Activated naive CD8-positive, alpha-beta T cell treated with anti-CD3 and anti-CD28 coated beads for 36 hours (primary cell): Measurements from ENCODE around the gene LRFN3. TPM values are rescaled to one million over a fixed set of nuclear protein-coding genes. Genes with fewer than 3 reads are reported as not detected.
A peak's percentile ranks its signal among the peaks of the same experiment; 100 is the strongest.
"Not testable (repeated sequence)": the region's sequence is repeated elsewhere in the genome, so short reads cannot be mapped to it uniquely, and the experiment has no call there.

ENCODE experiments used
- DNase-seq: peaks from one replicate; pipeline ENCODE4 v3.0.0; 2021
- H3K27ac Mint-ChIP-seq: one replicate; pipeline ENCODE4 v1.8.0; 2022; ENCODE audit warnings: mild to moderate bottlenecking, moderate library complexity, mixed read lengths
- H3K27me3 Mint-ChIP-seq: one replicate; pipeline ENCODE4 v1.8.0; 2022; ENCODE audit warnings: mild to moderate bottlenecking, mixed read lengths
- H3K36me3 Mint-ChIP-seq: one replicate; pipeline ENCODE4 v1.8.0; 2021; ENCODE audit warnings: mild to moderate bottlenecking, mixed read lengths
- H3K4me1 Mint-ChIP-seq: one replicate; pipeline ENCODE4 v1.8.0; 2021; ENCODE audit warnings: mixed read lengths
- H3K4me3 Mint-ChIP-seq: one replicate; pipeline ENCODE4 v1.8.0; 2022; ENCODE audit warnings: mild to moderate bottlenecking, moderate library complexity, mixed read lengths
- H3K9me3 Mint-ChIP-seq: one replicate; pipeline ENCODE4 v1.8.0; 2022; ENCODE audit warnings: mixed read lengths
- total RNA-seq, 2 experiments: library from RNA; stranded (reverse); gene quantifications; one replicate each; pipeline ENCODE4 v1.2.3, GENCODE V29; 2021

The LRFN3 gene
- total RNA-seq, 2 experiments from 2014 or later, result 5.8 to 7.1 TPM

DNA sequence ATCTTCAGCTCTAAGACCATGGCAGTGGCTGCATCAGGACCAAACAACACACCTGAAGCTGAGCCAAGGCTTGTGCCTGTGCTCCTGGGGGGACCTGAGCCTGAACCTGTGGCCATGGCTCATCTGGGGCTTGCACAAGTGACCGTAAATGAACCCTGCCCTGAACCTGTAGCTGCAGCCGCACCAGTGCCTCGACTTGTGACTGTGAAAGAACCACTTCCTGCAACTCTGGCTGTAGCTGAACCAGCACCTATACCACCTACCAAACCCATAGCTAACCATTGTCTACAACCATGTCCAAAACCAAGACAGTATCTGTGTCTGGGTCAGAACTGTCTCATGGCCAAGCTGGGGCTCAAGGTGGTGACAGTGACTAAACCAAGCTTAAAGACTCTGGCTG, 30.6 kb downstream of the LRFN3 start:
- Mint-ChIP-seq H3K36me3 (no peaks in the 10 kb centered on the region), H3K27ac (no peak overlapping the region), H3K4me3 (no peak overlapping the region), H3K9me3 (no peaks in the 10 kb centered on the region), H3K4me1 (peaks cover 2% of the 10 kb centered on the region), H3K27me3 (peaks cover 4% of the 10 kb centered on the region)
- DNase-seq, result no peak

DNA sequence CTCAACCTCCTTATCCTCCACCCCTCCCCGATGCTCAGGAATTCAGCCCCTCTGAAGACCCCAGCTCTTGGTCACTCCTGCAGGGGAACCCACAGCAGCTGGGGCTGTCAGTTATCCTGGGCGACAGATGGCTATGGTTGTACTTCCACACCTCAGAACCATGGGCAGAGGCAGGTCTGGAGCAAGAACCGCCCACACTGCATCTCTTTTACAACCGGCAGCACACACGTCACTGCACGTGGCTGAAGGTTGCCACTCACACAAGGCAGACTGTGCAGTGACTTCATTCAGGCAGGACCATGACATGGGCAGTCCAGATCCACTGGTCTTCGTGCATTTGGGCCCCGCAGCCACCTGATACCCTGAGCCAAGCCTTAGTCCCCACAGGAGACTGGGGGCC, 37.3 kb downstream of the LRFN3 start:
- Mint-ChIP-seq H3K36me3 (no peaks in the 10 kb centered on the region), H3K4me3 (no peak overlapping the region), H3K4me1 (peaks cover 2% of the 10 kb centered on the region), H3K9me3 (no peaks in the 10 kb centered on the region), H3K27ac (no peak overlapping the region), H3K27me3 (peaks cover 21% of the 10 kb centered on the region)
- DNase-seq, result no peak

DNA sequence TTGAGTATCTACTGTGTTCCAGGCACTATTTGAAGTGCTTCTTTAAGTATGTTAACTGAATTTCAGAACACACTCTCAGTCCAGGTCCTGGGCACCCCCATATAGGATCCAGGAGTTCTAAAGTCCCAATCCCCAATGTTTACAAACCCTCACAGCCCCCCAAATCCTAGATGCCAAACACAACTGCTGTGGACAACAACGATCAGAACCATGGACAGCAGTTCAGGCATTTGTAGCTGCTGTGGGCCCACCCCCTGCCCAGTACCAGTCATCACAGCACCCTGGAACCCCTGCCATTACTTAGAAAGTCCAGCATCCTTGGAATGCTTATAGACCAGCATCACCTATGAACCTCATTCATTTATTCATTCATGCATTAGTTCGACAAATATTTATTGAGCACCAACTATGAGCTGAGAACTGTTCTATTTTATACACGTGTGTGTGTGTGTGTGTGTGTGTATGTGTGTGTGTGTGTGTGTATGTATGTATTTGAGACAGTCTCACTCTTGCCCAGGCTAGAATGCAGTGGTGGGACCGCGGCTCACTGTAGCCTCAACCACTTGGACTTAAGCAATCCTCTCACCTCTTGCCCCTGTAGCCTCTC, 39.5 kb downstream of the LRFN3 start:
- no peak overlapping the region for H3K4me3 Mint-ChIP-seq

DNA sequence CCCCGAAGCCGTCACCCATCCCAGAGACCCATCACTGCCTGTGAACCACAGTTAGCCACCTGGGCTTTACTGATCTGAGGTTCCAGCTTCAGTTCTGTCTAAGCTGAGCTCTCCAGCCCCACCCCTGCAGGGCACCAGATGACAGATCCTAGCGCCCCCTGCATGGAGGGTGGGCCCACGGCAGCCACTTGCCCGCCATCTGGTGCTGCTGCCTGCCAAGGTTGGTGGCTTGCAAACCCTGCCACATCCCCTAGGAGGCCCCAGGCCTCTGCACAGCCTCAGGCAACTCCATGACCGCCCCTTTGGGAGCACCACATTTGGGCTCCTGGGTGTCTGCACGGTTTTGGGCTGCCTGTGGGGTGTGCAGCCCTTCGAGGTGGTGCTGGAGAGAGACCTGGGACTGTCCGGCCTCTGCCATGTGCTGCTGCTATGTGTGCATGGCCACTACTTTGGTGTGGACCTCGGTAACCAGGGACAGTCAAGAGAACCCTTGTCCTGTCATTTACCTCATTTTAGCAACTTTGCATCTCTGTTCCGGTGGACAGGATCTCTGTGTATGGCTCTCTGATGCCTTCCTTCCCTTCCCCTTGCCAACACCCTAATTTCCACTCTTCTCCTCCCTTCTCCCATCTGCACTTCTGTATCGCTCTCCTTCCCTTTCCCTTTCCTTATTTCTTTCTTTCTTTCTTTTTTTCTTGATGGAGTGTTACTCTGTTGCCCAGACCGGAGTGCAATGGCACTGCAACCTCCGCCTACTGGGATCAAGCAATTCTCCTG, 41.5 kb downstream of the LRFN3 start:
- peak; percentile 53 for DNase-seq
- no peak overlapping the region for H3K27ac Mint-ChIP-seq
- H3K36me3 Mint-ChIP-seq, result no peaks in the 10 kb centered on the region
- H3K27me3 Mint-ChIP-seq, result peaks cover 34% of the 10 kb centered on the region
- no peaks in the 10 kb centered on the region for H3K4me1 Mint-ChIP-seq
- no peaks in the 10 kb centered on the region for H3K9me3 Mint-ChIP-seq
- no peak overlapping the region for H3K4me3 Mint-ChIP-seq

More for the DNA sequence above, 39.5 kb downstream of the LRFN3 start:
- Mint-ChIP-seq H3K27me3 (peaks cover 30% of the 10 kb centered on the region), H3K27ac (no peak overlapping the region), H3K9me3 (no peaks in the 10 kb centered on the region), H3K36me3 (no peaks in the 10 kb centered on the region), H3K4me1 (no peaks in the 10 kb centered on the region)
- DNase-seq, result no peak

DNA sequence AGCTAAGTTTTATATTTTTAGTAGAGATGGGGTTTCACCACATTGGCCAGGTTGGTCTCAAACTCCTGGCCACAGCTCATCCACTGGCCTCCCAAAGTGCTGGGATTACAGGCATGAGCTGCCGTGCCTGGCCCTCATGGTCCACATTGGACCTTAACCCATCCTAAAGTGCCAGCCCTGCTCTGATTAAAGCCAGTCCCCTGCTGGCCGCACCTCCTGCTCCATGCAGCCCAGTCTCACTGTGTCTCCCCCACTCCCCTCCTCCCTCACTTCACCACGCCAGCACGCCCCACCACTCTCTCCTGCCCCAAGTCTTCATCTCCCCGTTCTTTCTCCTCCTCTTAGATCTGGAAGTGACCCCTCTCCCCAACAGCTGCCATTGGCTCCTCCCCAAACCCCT, 42.1 kb downstream of the LRFN3 start:
- Mint-ChIP-seq H3K36me3 (no peaks in the 10 kb centered on the region), H3K9me3 (no peaks in the 10 kb centered on the region), H3K27me3 (peaks cover 39% of the 10 kb centered on the region), H3K4me3 (no peak overlapping the region), H3K4me1 (no peaks in the 10 kb centered on the region), H3K27ac (no peak overlapping the region)
- no peak for DNase-seq

DNA sequence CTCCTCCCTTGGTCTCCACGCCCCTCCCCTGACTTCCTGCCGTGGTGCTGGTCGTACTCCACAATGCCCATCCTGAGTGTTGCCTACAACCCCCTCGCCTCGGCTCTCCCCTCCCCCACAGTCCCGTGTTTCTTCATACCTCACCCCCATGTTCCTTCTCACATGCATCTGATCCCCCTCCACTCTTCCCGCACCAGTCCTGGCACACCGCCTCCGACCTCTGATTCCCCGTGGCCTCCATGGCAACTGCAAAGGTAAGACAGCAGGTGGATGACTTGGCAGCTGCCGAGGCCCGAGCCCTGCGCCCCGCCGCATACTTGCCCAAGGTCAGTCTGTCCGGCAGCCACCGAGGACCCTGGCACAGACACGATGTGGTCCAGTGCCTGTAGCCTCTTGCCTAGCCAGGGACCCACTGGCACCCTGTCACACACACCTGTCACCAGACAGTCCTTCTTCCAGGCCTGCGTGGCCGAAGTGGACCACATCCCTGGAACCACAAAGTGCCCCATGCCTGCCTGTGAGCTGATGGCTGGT, 42.7 kb downstream of the LRFN3 start:
- Mint-ChIP-seq H3K9me3 (no peaks in the 10 kb centered on the region), H3K36me3 (no peaks in the 10 kb centered on the region), H3K4me1 (no peaks in the 10 kb centered on the region), H3K27ac (no peak overlapping the region), H3K4me3 (no peak overlapping the region), H3K27me3 (peaks cover 39% of the 10 kb centered on the region)
- DNase-seq, result no peak

DNA sequence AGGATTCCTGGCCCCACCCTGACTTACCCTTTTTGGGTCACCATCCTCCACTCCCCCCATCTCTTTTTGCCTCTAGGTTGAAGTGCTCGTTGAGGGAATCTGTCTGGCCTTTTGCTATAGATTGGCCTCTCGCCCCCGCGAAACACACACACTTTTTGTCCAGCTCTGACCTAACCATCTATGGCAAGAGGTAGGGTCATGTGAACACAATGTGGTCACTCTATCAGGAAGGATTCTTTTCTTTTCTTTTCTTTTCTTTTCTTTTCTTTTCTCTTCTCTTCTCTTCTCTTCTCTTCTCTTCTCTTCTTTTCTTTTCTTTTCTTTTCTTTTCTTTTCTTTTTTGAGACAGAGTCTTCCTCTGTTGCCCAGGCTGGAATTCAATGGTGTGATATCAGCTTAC, 44.8 kb downstream of the LRFN3 start:
- H3K27ac Mint-ChIP-seq, H3K4me3 Mint-ChIP-seq, DNase-seq, H3K9me3 Mint-ChIP-seq, H3K36me3 Mint-ChIP-seq, H3K4me1 Mint-ChIP-seq: not testable (repeated sequence)
- H3K27me3 Mint-ChIP-seq, result peaks cover 50% of the 10 kb centered on the region

DNA sequence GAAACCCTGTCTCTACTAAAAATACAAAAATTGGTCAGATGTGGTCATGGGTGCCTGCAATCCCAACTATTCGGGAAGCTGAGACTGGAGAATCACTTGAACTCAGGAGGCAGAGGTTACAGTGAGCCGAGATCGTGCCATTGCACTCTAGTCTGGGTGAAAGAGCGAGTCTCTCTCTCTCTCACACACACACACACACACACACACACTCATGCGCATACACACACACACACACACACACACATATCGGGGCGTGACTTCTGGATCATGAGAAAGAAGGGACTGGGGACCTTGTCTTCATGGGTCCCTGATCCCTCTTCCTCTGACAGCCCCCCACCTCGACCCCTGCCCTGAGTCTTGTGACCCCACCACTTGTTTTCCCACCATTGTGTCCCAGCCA, 47.0 kb downstream of the LRFN3 start:
- DNase-seq, result no peak
- H3K4me1 Mint-ChIP-seq, result peaks cover 2% of the 10 kb centered on the region
- no peak overlapping the region for H3K27ac Mint-ChIP-seq
- peaks cover 60% of the 10 kb centered on the region for H3K27me3 Mint-ChIP-seq
- peaks cover 1% of the 10 kb centered on the region for H3K9me3 Mint-ChIP-seq
- H3K36me3 Mint-ChIP-seq, result no peaks in the 10 kb centered on the region
- no peak overlapping the region for H3K4me3 Mint-ChIP-seq

DNA sequence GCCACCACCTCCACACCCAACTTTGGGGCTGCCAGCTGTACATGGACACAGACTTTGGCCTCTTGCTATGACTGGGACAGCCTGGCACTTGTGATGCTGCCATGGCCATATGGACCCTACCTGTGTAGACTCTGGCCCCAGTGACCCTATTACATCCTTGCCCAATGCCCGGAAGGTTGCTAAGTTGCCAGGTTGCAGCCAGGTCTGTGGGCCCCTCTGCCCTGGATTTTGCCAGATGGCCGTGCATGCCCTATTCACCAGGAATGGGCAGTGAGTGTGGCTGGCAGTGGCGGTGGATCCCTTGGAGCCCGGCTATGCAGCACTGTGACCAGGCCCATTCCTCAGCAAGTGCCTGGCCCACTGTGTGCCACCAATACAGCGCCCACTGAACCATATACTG, 49.9 kb downstream of the LRFN3 start:
- Mint-ChIP-seq H3K27me3 (peaks cover 48% of the 10 kb centered on the region), H3K9me3 (peaks cover 1% of the 10 kb centered on the region), H3K4me3 (no peak overlapping the region), H3K27ac (no peak overlapping the region), H3K4me1 (peaks cover 2% of the 10 kb centered on the region), H3K36me3 (no peaks in the 10 kb centered on the region)
- no peak for DNase-seq

DNA sequence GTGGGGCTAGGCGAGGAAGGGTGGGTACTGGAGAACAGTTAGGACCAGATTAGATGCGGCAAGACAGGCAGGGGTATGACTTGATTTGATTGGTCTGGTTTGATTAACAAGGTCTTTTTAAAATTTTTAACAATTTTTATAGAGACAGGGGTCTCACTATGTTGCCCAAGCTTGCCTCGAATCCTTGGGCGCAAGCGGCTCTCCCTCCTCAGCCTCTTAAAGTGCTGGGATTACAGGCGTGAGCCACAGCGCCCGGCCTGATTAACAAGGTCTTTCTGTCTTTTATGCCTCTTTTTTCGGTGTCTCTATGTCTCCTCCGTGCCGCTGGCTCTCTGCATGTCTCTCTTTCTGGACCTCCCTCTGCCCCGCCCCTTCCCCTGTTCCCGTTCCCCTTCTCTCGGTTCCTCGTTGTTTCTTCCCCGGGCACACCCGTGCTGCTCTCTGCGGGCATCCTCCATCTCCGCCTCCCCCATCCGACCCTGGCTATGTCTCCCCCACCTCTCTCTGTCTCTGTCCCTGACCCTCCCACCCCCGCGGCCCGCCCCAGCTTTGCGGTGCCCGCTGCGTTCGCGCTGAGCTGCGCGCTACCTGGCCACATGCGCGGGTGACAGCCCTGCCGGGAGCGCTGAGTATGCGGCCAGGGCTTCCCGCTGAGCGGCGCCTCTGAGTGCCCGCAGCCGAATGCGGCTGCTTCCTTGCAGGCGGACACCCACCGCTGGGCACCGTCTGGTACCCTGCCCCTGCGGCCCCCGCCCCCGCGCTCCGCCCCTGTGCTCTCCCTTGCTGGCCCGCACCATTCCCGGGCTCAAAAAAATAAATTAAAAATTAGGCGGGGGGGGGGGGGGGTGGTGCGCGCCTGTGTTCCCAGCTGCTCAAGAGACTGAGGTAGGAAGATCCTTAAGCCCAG, 50.7 kb downstream of the LRFN3 start:
- H3K27me3 Mint-ChIP-seq, result peaks cover 48% of the 10 kb centered on the region
- peak; percentile 28 for DNase-seq
- H3K4me3 Mint-ChIP-seq, result peak overlapping the region; percentile 71
- H3K9me3 Mint-ChIP-seq, result peaks cover 1% of the 10 kb centered on the region
- H3K36me3 Mint-ChIP-seq, result no peaks in the 10 kb centered on the region
- no peak overlapping the region for H3K27ac Mint-ChIP-seq
- peaks cover 2% of the 10 kb centered on the region for H3K4me1 Mint-ChIP-seq

DNA sequence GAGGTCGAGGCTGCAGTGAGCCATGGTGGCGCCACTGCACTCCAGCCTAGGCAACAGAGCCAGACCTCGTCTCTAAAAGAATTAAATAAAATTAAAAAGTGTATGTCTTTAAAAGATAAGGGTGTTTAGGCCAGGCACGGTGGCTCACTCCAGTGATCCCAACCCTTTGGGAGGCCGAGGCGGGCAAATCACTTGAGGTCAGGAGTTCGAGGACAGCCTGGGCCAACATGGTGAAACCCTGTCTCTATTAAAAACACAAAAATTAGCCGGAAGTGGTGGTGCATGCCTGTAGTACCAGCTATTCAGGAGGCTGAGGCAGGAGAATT, 51.4 kb downstream of the LRFN3 start:
- Mint-ChIP-seq H3K4me1 (peaks cover 2% of the 10 kb centered on the region), H3K9me3 (peaks cover 1% of the 10 kb centered on the region), H3K4me3 (no peak overlapping the region), H3K36me3 (no peaks in the 10 kb centered on the region), H3K27ac (no peak overlapping the region), H3K27me3 (peaks cover 48% of the 10 kb centered on the region)
- DNase-seq, result no peak

DNA sequence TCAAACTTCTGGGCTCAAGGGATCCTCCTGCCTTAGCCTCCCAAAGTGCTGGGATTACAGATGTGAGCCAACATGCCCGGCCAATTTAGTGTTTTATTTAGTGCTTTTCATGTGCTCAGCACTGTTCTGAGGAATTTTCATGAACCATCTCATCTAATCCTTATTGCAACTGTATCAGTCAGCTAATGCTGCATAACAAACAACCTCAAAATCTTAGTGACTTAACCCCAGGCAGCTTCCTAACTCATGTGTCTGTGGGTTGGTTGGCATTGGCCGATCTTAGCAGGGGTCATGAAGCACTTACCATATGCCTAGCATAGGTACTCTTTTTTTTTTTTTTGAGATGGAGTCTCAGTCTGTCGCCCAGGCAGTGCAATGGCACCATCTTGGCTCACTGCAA, 52.6 kb downstream of the LRFN3 start:
- Mint-ChIP-seq H3K27ac (no peak overlapping the region), H3K27me3 (peaks cover 38% of the 10 kb centered on the region), H3K9me3 (peaks cover 1% of the 10 kb centered on the region), H3K36me3 (no peaks in the 10 kb centered on the region), H3K4me1 (peaks cover 2% of the 10 kb centered on the region), H3K4me3 (no peak overlapping the region)
- no peak for DNase-seq

DNA sequence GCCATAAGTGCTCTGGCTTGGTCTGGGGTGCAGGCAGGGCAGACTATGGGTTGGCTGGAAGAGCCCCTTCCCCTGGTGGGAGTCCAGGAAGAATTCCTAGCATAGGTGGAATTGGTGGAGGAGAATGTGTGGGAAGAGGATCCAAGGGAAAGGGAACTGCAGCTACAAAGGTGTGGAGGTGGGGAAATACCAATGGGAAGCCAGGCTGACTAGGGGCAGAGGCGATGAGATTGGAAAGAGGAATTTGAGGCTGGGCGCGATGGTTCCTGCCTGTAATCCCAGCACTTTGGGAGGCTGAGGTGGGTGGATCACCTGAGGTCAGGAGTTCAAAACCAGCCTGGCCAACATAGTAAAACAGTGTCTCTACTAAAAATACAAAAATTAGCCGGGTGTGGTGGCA, 54.0 kb downstream of the LRFN3 start:
- Mint-ChIP-seq H3K27ac (no peak overlapping the region), H3K4me1 (peaks cover 6% of the 10 kb centered on the region), H3K9me3 (peaks cover 1% of the 10 kb centered on the region), H3K27me3 (peaks cover 30% of the 10 kb centered on the region), H3K4me3 (no peak overlapping the region), H3K36me3 (no peaks in the 10 kb centered on the region)
- DNase-seq, result no peak

DNA sequence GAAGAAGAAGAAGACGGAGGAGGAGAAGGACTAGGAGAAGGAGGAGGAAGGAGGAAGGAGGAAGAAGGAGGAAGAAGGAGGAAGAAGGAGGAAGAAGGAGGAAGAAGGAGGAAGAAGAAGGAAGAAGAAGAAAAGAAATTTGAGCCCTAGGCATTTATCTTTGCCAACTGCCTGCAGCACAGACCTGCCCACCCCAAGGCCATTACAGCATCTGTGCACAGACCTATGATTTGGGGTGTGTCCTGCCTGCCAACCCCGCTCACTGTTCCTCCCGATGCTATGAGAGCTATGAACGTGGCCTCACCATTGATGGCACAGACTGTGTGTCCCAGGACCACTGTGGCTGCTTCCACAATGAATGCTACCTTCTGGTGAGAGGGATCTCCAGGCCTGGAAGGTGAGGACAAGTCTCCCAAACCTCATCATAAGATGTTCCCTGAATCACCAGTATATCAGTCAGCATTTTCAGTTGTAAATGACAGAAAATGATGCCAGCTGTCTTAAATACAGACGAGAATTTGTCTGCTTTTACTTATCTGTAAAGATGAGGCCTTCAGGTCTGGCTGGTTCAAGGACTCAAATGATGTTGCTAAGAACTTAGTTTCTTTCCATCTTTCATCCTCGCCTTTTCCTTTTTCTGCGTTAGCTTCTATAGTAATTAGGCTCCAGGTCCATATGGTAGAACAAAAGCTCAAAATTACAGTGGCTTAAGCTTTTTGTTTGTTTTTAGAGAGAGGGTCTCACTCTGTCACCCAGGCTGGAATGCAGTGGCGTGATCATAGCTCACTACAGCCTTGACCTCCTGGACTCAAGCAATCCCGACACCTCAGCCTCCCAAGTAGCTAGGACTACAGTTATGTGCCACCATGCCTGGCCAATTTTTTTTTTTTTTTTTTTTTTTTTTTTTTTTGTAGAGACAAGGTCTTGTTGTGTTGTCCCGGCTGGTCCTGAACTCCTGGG, 54.9 kb downstream of the LRFN3 start:
- peaks cover 1% of the 10 kb centered on the region for H3K9me3 Mint-ChIP-seq
- peaks cover 4% of the 10 kb centered on the region for H3K36me3 Mint-ChIP-seq
- DNase-seq, result no peak
- H3K27ac Mint-ChIP-seq, result no peak overlapping the region
- H3K4me1 Mint-ChIP-seq, result peaks cover 11% of the 10 kb centered on the region
- H3K27me3 Mint-ChIP-seq, result peaks cover 21% of the 10 kb centered on the region
- no peak overlapping the region for H3K4me3 Mint-ChIP-seq
